K562 (cell line): ENCODE results near the gene CELF4. TPM values are rescaled to one million over a fixed set of nuclear protein-coding genes. Genes with fewer than 3 reads are reported as not detected.

Source experiments
- ATAC-seq: fragments of 200-7000 bp; cut with Tn5 transposase; 3 replicates; pipeline ENCODE4 v1.9.1; 2020; ENCODE audit warnings: moderate library complexity
- BruUV-seq: library from RNA; stranded (reverse); fragments of 400-500 nt; replicated peaks from 2 replicates; lab custom pipeline; 2021; lab: Mats Ljungman, UMichigan
- CTCF ChIA-PET: fragments of 300-600 bp; formaldehyde crosslinking; extraction: SDS; loops from one replicate; lab custom pipeline; 2021; ENCODE audit warnings: low intra/inter-chr PET ratio; lab: Yijun Ruan, JAX
- POLR2A ChIA-PET: fragments of 300-600, 350-650 bp; sonication (Branson Sonifier 250); formaldehyde crosslinking; extraction: SDS; loops from one replicate; lab custom pipeline; 2021; ENCODE audit warnings: antibody characterized with exemption, inconsistent platforms; lab: Yijun Ruan, JAX
- DNase-seq, 4 experiments: peaks; one replicate each; pipeline versions ENCODE4 v3.0.0 to v3.0.0-alpha.2; 2011 to 2018; ENCODE audit warnings: low spot score in 3 of 4, mixed read lengths in 3 of 4; ENCODE audit errors: extremely low read depth in 1 of 4
- FAIRE-seq: peaks from 2 replicates; lab custom pipeline; 2011; peaks lifted over from hg19 to GRCh38; lab: Jason Lieb, UNC
- H2AFZ ChIP-seq: 2 replicates; pipeline ENCODE4 v1.6.0; 2011; ENCODE audit warnings: low read depth, low read length, control low read depth, inconsistent platforms
- H3K27ac ChIP-seq: fragments of 200-600 bp; 3 replicates; pipeline ENCODE4 v1.8.0; 2011; ENCODE audit warnings: low read depth, mild to moderate bottlenecking, control low read depth, inconsistent platforms, low read length, moderate library complexity, mixed read lengths; ENCODE audit errors: extremely low read depth
- H3K27me3 ChIP-seq, 2 experiments: fragments of 300-600 bp in 1 of 2; 2 replicates in 1 of 2; 3 replicates in 1 of 2; pipeline versions ENCODE4 v1.6.0 to v1.8.0; 2011; ENCODE audit warnings: inconsistent platforms in 2 of 2, low read length in 2 of 2, mild to moderate bottlenecking in 1 of 2, mixed read lengths in 1 of 2, moderate library complexity in 1 of 2; ENCODE audit not compliant: control insufficient read depth in 2 of 2, insufficient read depth in 2 of 2
- H3K36me3 ChIP-seq: fragments of 300-600 bp; 3 replicates; pipeline ENCODE4 v1.8.0; 2011; ENCODE audit warnings: mild to moderate bottlenecking, low read length, inconsistent platforms; ENCODE audit not compliant: control insufficient read depth, insufficient read depth
- H3K4me1 ChIP-seq, 2 experiments: fragments of 200-600 bp in 1 of 2; replicated peaks in 1 of 2; 2 replicates in 1 of 2; 3 replicates in 1 of 2; pipeline versions ENCODE4 v1.5.1 to v1.8.0; 2011; ENCODE audit warnings: inconsistent platforms in 2 of 2, low read length in 2 of 2, mild to moderate bottlenecking in 1 of 2, mixed read lengths in 1 of 2, moderate library complexity in 1 of 2; ENCODE audit not compliant: control insufficient read depth in 2 of 2, insufficient read depth in 2 of 2
- H3K4me2 ChIP-seq: 2 replicates; pipeline ENCODE4 v1.6.1; 2011; ENCODE audit warnings: low read length, control low read depth, inconsistent platforms, mixed read lengths; ENCODE audit not compliant: insufficient read depth
- H3K4me3 ChIP-seq: fragments of 200-600 bp; sonication (generic), shearing (Covaris generic); 2 replicates; pipeline ENCODE4 v1.5.1; 2016; ENCODE audit warnings: control low read depth, inconsistent platforms
- H3K79me2 ChIP-seq: fragments of 200-600 bp; 3 replicates; pipeline ENCODE4 v1.8.0; 2011; ENCODE audit warnings: low read length, inconsistent platforms; ENCODE audit not compliant: control insufficient read depth, insufficient read depth
- H3K9ac ChIP-seq, 2 experiments: 2 replicates each; pipeline versions ENCODE4 v1.6.0 to v1.6.1; 2011; ENCODE audit warnings: low read depth in 2 of 2, low read length in 2 of 2, control low read depth in 1 of 2, inconsistent platforms in 1 of 2, mild to moderate bottlenecking in 1 of 2, mixed read lengths in 1 of 2; ENCODE audit not compliant: insufficient read depth in 1 of 2
- H3K9me1 ChIP-seq: one replicate; pipeline ENCODE4 v1.6.0; 2011; ENCODE audit warnings: inconsistent platforms, mild to moderate bottlenecking, low read length, moderate library complexity; ENCODE audit not compliant: control insufficient read depth, insufficient read depth
- H3K9me3 ChIP-seq: replicated peaks from 2 replicates; pipeline ENCODE4 v1.5.1; 2011; ENCODE audit warnings: low read depth, low read length, inconsistent platforms; ENCODE audit not compliant: control insufficient read depth, insufficient read depth
- H4K20me1 ChIP-seq: replicated peaks from 2 replicates; pipeline ENCODE4 v1.6.1; 2011; ENCODE audit warnings: low read length, inconsistent platforms, mixed read lengths; ENCODE audit not compliant: control insufficient read depth, insufficient read depth
- PBX2 ChIP-seq, 2 experiments: IDR thresholded peaks in 1 of 2; conservative IDR thresholded peaks in 1 of 2; 2 replicates each; pipeline ENCODE4 v1.6.1; 2016; ENCODE audit warnings: low read depth in 2 of 2, mild to moderate bottlenecking in 1 of 2, missing compliant biosample characterization in 1 of 2, missing genetic modification characterization in 1 of 2, moderate library complexity in 1 of 2
- WGBS: fragments of 100-300 bp; shearing (Covaris generic); methylation state at CpG from one replicate; pipeline ENCODE4 v1.1.6; 2016; ENCODE audit warnings: low coverage, mixed read lengths; ENCODE audit not compliant: insufficient coverage; ENCODE audit errors: missing lambda C conversion rate; 5-methylcytosine and 5-hydroxymethylcytosine counted together
- in situ Hi-C: fragments of 300-500 bp; cut with MboI; formaldehyde crosslinking; loops from 4 replicates; pipeline ENCODE4 v1.15.0; 2018; ENCODE audit warnings: inconsistent platforms, mixed read lengths
- intact Hi-C: fragments of 100-400 bp; cut with micrococcal nuclease; formaldehyde crosslinking; loops from 2 replicates; pipeline ENCODE4 v1.14.2; 2022
- polyA plus RNA-seq, 8 experiments: library from polyadenylated mRNA; depleted of rRNA in 4 of 8; stranded (reverse) in 5 of 8; unstranded in 3 of 8; fragments of >200 nt; fragmentation: Nextera tagmentation in 2 of 8; fragmentation: Illumina TruSeq in 1 of 8; extraction: Ambion mirVana in 2 of 8; extraction: Trizol in 1 of 8; gene quantifications; 2 replicates each; pipeline versions ENCODE4 v1.2.1 to v1.2.3, GENCODE V29; 2011 to 2014; ENCODE audit warnings: inconsistent platforms in 1 of 8, missing spikeins in 1 of 8
- total RNA-seq, 7 experiments: library from RNA; depleted of rRNA in 6 of 7; stranded (reverse); fragments of >200 nt in 6 of 7; fragmentation: Illumina TruSeq in 2 of 7; extraction: Trizol in 2 of 7; gene quantifications; 2 replicates each; pipeline versions ENCODE4 v1.2.1 to v1.2.3, GENCODE V29; 2011 to 2021; ENCODE audit warnings: low replicate concordance in 1 of 7
- TF ChIP-seq, protein P1 (sequence below): fragments of 450-650 bp; IDR thresholded peaks from 2 replicates; pipeline ENCODE4 v1.6.1; 2016; ENCODE audit warnings: mild to moderate bottlenecking, moderate library complexity
- TF ChIP-seq, protein P2 (sequence below): sonication (generic); formaldehyde crosslinking; IDR thresholded peaks from 2 replicates; pipeline ENCODE4 v1.8.1; 2022; ENCODE audit warnings: missing genetic modification reagents

The CELF4 gene
- total and polyA plus RNA-seq, 9 of the 15 experiments (the other 6 are each of a cell fraction or from before 2014, with no cell fraction given) = 0.04 to 0.24 (median 0.07) TPM; not detected in 3

DNA sequence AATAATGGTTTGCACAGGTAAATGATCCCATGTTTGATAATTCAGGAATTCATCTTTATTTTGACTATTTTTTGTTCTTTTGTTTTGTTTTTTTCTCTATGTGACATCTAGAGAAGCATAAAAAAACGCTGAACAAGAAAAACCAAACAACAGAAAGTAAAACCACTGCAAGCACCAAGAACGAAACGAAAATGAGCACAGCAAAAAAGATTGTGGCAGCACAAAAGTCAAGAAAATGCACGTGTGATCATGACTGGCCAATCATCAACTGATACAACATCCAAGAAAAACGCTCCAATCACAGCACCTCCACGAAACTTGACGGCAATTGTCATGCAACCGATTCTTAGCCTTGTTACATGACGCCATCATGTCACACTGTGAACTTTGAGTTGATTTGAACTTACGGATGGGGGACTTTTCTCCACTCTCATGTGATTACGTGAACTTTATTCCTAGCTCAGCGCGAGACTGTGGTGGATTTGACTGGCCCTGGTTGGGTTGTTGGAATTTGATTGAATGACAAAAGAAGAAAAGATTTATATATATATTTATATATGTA lies 318.7 kb downstream of the CELF4 start:
- intact Hi-C loops = no loop called here
- TF ChIP-seq, protein P1, sequence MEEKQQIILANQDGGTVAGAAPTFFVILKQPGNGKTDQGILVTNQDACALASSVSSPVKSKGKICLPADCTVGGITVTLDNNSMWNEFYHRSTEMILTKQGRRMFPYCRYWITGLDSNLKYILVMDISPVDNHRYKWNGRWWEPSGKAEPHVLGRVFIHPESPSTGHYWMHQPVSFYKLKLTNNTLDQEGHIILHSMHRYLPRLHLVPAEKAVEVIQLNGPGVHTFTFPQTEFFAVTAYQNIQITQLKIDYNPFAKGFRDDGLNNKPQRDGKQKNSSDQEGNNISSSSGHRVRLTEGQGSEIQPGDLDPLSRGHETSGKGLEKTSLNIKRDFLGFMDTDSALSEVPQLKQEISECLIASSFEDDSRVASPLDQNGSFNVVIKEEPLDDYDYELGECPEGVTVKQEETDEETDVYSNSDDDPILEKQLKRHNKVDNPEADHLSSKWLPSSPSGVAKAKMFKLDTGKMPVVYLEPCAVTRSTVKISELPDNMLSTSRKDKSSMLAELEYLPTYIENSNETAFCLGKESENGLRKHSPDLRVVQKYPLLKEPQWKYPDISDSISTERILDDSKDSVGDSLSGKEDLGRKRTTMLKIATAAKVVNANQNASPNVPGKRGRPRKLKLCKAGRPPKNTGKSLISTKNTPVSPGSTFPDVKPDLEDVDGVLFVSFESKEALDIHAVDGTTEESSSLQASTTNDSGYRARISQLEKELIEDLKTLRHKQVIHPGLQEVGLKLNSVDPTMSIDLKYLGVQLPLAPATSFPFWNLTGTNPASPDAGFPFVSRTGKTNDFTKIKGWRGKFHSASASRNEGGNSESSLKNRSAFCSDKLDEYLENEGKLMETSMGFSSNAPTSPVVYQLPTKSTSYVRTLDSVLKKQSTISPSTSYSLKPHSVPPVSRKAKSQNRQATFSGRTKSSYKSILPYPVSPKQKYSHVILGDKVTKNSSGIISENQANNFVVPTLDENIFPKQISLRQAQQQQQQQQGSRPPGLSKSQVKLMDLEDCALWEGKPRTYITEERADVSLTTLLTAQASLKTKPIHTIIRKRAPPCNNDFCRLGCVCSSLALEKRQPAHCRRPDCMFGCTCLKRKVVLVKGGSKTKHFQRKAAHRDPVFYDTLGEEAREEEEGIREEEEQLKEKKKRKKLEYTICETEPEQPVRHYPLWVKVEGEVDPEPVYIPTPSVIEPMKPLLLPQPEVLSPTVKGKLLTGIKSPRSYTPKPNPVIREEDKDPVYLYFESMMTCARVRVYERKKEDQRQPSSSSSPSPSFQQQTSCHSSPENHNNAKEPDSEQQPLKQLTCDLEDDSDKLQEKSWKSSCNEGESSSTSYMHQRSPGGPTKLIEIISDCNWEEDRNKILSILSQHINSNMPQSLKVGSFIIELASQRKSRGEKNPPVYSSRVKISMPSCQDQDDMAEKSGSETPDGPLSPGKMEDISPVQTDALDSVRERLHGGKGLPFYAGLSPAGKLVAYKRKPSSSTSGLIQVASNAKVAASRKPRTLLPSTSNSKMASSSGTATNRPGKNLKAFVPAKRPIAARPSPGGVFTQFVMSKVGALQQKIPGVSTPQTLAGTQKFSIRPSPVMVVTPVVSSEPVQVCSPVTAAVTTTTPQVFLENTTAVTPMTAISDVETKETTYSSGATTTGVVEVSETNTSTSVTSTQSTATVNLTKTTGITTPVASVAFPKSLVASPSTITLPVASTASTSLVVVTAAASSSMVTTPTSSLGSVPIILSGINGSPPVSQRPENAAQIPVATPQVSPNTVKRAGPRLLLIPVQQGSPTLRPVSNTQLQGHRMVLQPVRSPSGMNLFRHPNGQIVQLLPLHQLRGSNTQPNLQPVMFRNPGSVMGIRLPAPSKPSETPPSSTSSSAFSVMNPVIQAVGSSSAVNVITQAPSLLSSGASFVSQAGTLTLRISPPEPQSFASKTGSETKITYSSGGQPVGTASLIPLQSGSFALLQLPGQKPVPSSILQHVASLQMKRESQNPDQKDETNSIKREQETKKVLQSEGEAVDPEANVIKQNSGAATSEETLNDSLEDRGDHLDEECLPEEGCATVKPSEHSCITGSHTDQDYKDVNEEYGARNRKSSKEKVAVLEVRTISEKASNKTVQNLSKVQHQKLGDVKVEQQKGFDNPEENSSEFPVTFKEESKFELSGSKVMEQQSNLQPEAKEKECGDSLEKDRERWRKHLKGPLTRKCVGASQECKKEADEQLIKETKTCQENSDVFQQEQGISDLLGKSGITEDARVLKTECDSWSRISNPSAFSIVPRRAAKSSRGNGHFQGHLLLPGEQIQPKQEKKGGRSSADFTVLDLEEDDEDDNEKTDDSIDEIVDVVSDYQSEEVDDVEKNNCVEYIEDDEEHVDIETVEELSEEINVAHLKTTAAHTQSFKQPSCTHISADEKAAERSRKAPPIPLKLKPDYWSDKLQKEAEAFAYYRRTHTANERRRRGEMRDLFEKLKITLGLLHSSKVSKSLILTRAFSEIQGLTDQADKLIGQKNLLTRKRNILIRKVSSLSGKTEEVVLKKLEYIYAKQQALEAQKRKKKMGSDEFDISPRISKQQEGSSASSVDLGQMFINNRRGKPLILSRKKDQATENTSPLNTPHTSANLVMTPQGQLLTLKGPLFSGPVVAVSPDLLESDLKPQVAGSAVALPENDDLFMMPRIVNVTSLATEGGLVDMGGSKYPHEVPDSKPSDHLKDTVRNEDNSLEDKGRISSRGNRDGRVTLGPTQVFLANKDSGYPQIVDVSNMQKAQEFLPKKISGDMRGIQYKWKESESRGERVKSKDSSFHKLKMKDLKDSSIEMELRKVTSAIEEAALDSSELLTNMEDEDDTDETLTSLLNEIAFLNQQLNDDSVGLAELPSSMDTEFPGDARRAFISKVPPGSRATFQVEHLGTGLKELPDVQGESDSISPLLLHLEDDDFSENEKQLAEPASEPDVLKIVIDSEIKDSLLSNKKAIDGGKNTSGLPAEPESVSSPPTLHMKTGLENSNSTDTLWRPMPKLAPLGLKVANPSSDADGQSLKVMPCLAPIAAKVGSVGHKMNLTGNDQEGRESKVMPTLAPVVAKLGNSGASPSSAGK = no peak
- no peak for TF ChIP-seq PBX2 (CRISPR knock-in tag; IDR thresholded peaks at IDR 0.05; ENCODE audit: low read depth)
- TF ChIP-seq PBX2 (tag; conservative IDR thresholded peaks at IDR 0.05; ENCODE audit: low read depth) = no peak
- TF ChIP-seq, protein P2, sequence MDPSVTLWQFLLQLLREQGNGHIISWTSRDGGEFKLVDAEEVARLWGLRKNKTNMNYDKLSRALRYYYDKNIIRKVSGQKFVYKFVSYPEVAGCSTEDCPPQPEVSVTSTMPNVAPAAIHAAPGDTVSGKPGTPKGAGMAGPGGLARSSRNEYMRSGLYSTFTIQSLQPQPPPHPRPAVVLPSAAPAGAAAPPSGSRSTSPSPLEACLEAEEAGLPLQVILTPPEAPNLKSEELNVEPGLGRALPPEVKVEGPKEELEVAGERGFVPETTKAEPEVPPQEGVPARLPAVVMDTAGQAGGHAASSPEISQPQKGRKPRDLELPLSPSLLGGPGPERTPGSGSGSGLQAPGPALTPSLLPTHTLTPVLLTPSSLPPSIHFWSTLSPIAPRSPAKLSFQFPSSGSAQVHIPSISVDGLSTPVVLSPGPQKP (CRISPR knock-in tag) = no peak
- H2AFZ ChIP-seq = no peak overlapping the region
- WGBS = 3% methylated on average over 13 of the region's 13 CpGs
- in situ Hi-C loops = no loop called here
- DNase-seq (no peak), ATAC-seq (no peak), FAIRE-seq (no peak)
- no peaks in the 10 kb centered on the region for H3K9me1 ChIP-seq
- BruUV-seq = no TSS peak
- POLR2A ChIA-PET = no interaction called here
- H3K4me3 ChIP-seq = no peak overlapping the region
- H3K4me1 ChIP-seq = peaks cover 0 to 4% of the 10 kb centered on the region in 2 experiments; a peak in 1 of 5 replicates
- no peaks in the 10 kb centered on the region for H3K36me3 ChIP-seq
- H4K20me1 ChIP-seq = peaks cover 2% of the 10 kb centered on the region; the same call in 1 of the 2 replicates
- H3K27ac ChIP-seq = no peak overlapping the region
- H3K4me2 ChIP-seq = no peak overlapping the region
- H3K9me3 ChIP-seq = no peaks in the 10 kb centered on the region
- H3K9ac ChIP-seq = no peak overlapping the region
- H3K27me3 ChIP-seq = peaks cover 8 to 22% of the 10 kb centered on the region in 2 experiments; a peak in 2 of 5 replicates
- H3K79me2 ChIP-seq = no peaks in the 10 kb centered on the region
- CTCF ChIA-PET = no interaction called here
